ENCODE data around the gene CCKAR.

The CCKAR gene

DNA sequence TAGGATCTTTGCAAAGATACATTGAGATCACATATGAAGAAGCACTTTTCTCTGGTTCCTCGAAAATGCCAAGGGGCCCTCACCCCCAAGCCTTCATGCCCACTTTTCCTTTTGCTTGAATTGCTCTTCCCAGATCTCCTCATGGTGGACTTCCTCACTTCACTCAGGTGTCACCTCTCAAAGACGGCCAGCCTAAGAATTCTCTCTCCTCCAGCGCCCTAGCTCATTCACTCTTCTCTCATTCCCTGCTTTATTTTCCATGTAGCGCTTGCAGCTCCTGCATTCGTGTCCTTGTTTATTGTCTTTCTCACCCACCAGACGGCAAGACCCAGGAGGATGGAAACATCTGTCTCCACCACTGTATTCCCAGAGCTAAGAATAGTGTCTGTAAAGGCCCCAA lies 32.9 kb downstream of the CCKAR start:
- 88% methylated on average over 6 of the region's 6 CpGs for WGBS
- H3K27ac ChIP-seq (ENCODE audit: low read depth, low read length), result no peak overlapping the region
- no peak overlapping the region for H3K9ac ChIP-seq (ENCODE audit: low read depth, low read length)

DNA sequence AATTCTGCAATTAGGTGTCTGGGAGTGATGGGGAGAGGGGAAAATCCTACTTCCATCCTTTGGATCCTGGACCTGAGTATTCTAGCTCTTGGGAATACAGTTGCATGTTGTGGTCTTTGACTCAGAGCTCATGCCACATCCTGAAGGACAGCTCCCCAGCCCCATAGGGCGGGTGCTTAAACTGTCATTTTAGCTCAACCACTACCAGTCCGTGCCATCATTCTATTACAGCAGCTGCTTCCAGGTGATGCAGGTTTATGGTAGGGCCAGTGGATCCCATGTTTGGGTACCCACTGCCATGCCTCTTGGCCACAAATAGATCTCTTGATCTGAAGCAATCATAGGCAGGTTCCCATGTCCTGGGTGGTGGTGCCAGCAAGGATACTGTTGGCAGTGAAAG lies 34.7 kb downstream of the CCKAR start:
- H3K36me3 ChIP-seq (ENCODE audit: insufficient read depth, low read length), result no peaks in the 10 kb centered on the region
- peaks cover 10% of the 10 kb centered on the region for H3K4me1 ChIP-seq (ENCODE audit: insufficient read depth, low read length)
- H3K4me3 ChIP-seq (ENCODE audit: low read length), result no peak overlapping the region
- no peak overlapping the region for H3K9ac ChIP-seq (ENCODE audit: low read depth, low read length)
- WGBS, result 92% methylated on average over 2 of the region's 2 CpGs
- no peak overlapping the region for H3K27ac ChIP-seq (ENCODE audit: low read depth, low read length)
- no peaks in the 10 kb centered on the region for H3K9me3 ChIP-seq (ENCODE audit: insufficient read depth, low read depth, low read length)
- H3K27me3 ChIP-seq (ENCODE audit: insufficient read depth, low read length), result no peaks in the 10 kb centered on the region

More for the DNA sequence above, 32.9 kb downstream of the CCKAR start:
- H3K9me3 ChIP-seq (ENCODE audit: insufficient read depth, low read depth, low read length), result no peaks in the 10 kb centered on the region
- no peak overlapping the region for H3K4me3 ChIP-seq (ENCODE audit: low read length)
- H3K4me1 ChIP-seq (ENCODE audit: insufficient read depth, low read length), result peaks cover 6% of the 10 kb centered on the region
- no peaks in the 10 kb centered on the region for H3K27me3 ChIP-seq (ENCODE audit: insufficient read depth, low read length)
- no peaks in the 10 kb centered on the region for H3K36me3 ChIP-seq (ENCODE audit: insufficient read depth, low read length)

DNA sequence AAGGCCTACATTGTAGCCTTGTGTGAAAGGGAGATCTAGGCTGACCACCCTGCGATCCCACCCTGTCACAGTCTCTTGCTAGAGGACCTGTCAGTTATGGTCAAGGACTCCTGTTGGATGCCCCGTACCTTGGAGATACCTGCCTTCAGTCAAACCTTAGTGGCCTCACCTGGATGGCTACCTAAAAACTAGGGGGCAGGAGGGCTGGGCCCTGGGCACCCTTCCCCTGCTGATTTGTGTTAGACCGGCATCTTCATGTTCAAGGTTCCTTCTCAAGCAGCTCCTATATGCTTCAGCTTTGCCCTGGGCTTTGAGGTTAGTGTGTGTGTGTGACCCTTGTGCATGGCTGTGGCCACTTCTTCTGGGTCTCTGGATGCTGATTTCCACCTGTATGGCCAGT lies 35.3 kb downstream of the CCKAR start:
- Histone ChIP-seq H3K27ac (ENCODE audit: low read depth, low read length) (no peak overlapping the region), H3K9ac (ENCODE audit: low read depth, low read length) (no peak overlapping the region), H3K4me3 (ENCODE audit: low read length) (no peak overlapping the region), H3K36me3 (ENCODE audit: insufficient read depth, low read length) (no peaks in the 10 kb centered on the region), H3K9me3 (ENCODE audit: insufficient read depth, low read depth, low read length) (no peaks in the 10 kb centered on the region), H3K27me3 (ENCODE audit: insufficient read depth, low read length) (no peaks in the 10 kb centered on the region), H3K4me1 (ENCODE audit: insufficient read depth, low read length) (peaks cover 10% of the 10 kb centered on the region)
- 94% methylated on average over 3 of the region's 3 CpGs for WGBS

DNA sequence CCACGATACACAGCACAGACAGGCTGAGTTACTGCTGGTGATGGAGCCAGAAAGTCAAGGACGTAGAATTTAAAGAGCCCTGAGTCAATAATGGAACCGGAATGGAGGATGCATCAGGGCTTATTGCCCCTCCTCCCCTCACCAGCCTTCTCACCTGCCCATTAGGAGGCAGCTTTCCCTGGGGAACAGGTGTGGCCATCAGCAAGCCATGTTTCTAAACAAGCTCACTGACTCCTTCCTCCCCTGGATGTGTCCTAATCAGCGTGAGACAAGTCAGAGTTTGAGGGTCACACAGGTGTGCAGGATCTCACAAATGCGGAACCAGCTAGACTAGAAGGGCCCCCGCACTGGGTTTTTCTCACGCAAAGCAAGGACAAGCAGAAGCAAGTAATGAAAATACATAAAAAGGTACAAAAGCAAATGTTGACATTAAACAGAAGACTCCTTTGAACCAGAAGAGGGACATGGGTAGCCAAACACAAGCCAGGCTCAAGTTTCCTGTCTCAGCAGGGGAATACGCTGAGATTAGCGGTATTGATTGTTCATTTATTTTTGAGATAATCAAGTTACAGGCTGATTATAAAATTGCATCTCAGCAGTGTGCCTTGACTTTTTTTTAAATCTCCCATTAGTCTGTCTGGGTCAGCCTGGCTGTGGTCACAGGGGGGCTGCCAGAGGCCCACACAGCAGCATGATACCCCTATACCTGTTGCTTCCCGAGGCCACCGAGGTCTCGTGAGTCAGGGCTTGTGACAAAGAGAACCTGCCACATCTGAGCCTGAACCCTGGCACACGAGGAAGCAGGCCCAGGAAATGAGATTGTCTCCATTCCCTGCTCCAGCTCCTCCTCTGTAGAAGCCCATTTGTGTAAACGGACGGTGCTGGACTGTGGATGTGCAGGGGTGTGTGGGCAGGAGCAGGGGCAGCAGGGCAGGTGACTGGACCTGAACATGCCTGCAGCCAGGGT lies 37.4 kb downstream of the CCKAR start:
- H3K27me3 ChIP-seq (ENCODE audit: insufficient read depth, low read length), result no peaks in the 10 kb centered on the region
- no peak overlapping the region for H3K4me3 ChIP-seq (ENCODE audit: low read length)
- peaks cover 10% of the 10 kb centered on the region for H3K4me1 ChIP-seq (ENCODE audit: insufficient read depth, low read length)
- H3K27ac ChIP-seq (ENCODE audit: low read depth, low read length), result no peak overlapping the region
- no peak overlapping the region for H3K9ac ChIP-seq (ENCODE audit: low read depth, low read length)
- H3K9me3 ChIP-seq (ENCODE audit: insufficient read depth, low read depth, low read length), result no peaks in the 10 kb centered on the region
- H3K36me3 ChIP-seq (ENCODE audit: insufficient read depth, low read length), result no peaks in the 10 kb centered on the region
- 85% methylated on average over 15 of the region's 15 CpGs for WGBS

DNA sequence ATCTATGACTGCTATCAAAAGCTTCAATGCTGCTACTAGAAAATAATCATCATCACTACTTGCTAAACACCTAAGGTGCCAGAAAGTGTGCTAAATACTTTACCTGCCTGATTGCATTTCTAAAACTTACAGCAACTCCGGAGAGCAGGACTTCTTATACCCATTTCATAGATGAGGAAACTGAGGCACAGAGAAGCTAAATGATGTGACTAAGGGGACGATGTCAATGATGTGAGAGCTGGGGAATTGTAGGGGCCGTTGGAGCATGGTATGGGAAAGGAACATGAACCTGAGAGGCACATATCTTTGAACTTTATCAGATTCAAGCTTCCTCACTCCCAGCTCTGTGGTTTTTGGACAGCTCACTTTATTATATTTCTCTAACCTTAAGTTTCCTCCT lies 38.7 kb downstream of the CCKAR start:
- no peak overlapping the region for H3K4me3 ChIP-seq (ENCODE audit: low read length)
- H3K9ac ChIP-seq (ENCODE audit: low read depth, low read length), result no peak overlapping the region

DNA sequence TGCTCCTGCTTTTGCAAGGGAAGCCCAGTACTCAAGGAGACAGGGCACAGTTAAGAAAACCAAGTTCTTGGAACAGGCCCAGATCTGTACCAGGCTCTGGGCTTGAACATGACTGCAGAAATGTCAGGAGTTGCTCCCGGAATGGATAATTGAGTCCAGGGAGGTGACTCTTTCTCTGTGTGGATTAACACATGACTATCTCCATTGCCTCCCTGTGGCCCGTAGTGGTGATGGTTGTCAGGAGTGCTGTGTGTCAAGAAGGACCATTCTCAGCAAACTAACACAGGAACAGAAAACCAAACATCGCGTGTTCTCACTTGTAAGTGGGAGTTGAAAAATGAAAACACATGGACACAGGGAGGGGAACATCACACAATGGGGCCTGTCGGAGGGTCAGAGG lies 39.9 kb downstream of the CCKAR start:
- no peak overlapping the region for H3K9ac ChIP-seq (ENCODE audit: low read depth, low read length)

More for the DNA sequence above, 38.7 kb downstream of the CCKAR start:
- no peak overlapping the region for H3K27ac ChIP-seq (ENCODE audit: low read depth, low read length)
- H3K36me3 ChIP-seq (ENCODE audit: insufficient read depth, low read length), result no peaks in the 10 kb centered on the region
- H3K27me3 ChIP-seq (ENCODE audit: insufficient read depth, low read length), result no peaks in the 10 kb centered on the region
- WGBS, result 98% methylated on average over 3 of the region's 3 CpGs
- H3K9me3 ChIP-seq (ENCODE audit: insufficient read depth, low read depth, low read length), result no peaks in the 10 kb centered on the region
- peaks cover 10% of the 10 kb centered on the region for H3K4me1 ChIP-seq (ENCODE audit: insufficient read depth, low read length)

DNA sequence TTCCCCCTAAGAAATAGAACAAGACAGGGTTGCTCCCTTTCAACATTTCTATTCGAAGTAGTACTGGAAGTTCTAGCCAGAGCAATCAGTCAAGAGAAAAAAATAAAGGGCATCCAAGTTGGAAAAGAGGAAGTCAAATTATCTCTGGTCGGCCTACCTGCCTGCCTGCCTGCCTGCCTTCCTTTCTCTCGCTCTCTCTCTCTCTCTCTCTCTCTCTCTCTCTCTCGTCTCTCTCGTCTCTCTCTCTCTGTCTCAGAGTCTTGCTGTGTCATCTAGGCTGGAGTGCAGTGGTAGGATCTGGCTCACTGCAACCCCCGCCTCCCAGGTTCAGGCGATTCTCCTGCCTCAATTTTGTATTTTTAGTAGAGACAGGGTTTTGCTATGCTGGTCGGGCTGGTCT lies 42.9 kb downstream of the CCKAR start:
- no peaks in the 10 kb centered on the region for H3K27me3 ChIP-seq (ENCODE audit: insufficient read depth, low read length)
- 0 out of 2 replicates have a peak, but pooled peaks cover 2% of the 10 kb centered on the region for H3K36me3 ChIP-seq (ENCODE audit: insufficient read depth, low read length)
- 73% methylated on average over 4 of the region's 8 CpGs for WGBS
- H3K9ac ChIP-seq (ENCODE audit: low read depth, low read length), result no peak overlapping the region
- peaks cover 4% of the 10 kb centered on the region; the same call in 1 of the 2 replicates for H3K4me1 ChIP-seq (ENCODE audit: insufficient read depth, low read length)
- peaks cover 15% of the 10 kb centered on the region; the same call in 1 of the 2 replicates for H3K9me3 ChIP-seq (ENCODE audit: insufficient read depth, low read depth, low read length)
- no peak overlapping the region for H3K27ac ChIP-seq (ENCODE audit: low read depth, low read length)
- no peak overlapping the region for H3K4me3 ChIP-seq (ENCODE audit: low read length)

More for the DNA sequence above, 39.9 kb downstream of the CCKAR start:
- Histone ChIP-seq H3K27ac (ENCODE audit: low read depth, low read length) (no peak overlapping the region), H3K9me3 (ENCODE audit: insufficient read depth, low read depth, low read length) (no peaks in the 10 kb centered on the region), H3K36me3 (ENCODE audit: insufficient read depth, low read length) (no peaks in the 10 kb centered on the region), H3K4me1 (ENCODE audit: insufficient read depth, low read length) (peaks cover 10% of the 10 kb centered on the region), H3K27me3 (ENCODE audit: insufficient read depth, low read length) (no peaks in the 10 kb centered on the region), H3K4me3 (ENCODE audit: low read length) (no peak overlapping the region)
- WGBS, result 90% methylated on average over 5 of the region's 5 CpGs

DNA sequence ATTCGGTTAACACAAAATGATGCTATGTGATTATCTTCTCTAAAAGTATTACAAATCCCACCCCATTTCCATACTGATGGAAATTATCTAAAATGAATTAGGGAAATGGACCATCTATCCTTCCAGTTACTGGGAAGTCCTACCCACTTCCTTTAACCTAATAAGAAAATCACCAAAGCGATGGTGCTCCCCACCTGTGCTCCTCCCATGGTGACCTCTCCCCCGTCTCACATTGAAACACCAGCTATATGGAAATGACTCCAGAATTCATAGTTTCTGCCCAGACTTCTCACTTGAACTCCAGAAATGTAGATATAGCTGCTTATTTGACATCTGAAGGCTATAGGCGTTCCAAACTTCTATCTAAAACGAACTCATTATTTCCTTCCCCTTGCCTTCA lies 48.5 kb downstream of the CCKAR start:
- H3K9ac ChIP-seq (ENCODE audit: low read depth, low read length), result no peak overlapping the region

DNA sequence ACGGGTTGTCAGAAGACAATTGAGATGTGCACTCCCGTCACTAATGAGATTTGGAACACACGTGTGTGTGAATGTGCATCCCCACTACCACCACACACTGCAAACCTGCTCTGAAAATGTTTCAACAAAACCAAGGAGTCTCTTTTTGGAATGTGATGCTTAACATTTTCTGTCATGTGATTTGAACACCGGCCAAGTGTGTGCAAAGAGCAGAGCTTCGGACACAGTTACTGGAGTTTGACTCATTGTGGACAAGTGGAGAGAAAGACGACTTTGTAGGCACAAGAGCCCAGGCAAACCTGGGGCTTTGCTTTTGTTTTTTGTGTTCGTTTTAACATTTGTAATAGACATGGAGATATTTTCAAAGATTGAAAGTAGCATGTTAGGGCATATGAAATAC lies 49.2 kb downstream of the CCKAR start:
- H3K4me3 ChIP-seq (ENCODE audit: low read length), result no peak overlapping the region
- 95% methylated on average over 7 of the region's 7 CpGs for WGBS
- no peak overlapping the region for H3K9ac ChIP-seq (ENCODE audit: low read depth, low read length)
- no peaks in the 10 kb centered on the region for H3K4me1 ChIP-seq (ENCODE audit: insufficient read depth, low read length)
- H3K9me3 ChIP-seq (ENCODE audit: insufficient read depth, low read depth, low read length), result peaks cover 15% of the 10 kb centered on the region; the same call in 1 of the 2 replicates
- H3K27me3 ChIP-seq (ENCODE audit: insufficient read depth, low read length), result no peaks in the 10 kb centered on the region
- H3K27ac ChIP-seq (ENCODE audit: low read depth, low read length), result no peak overlapping the region
- peaks cover 25% of the 10 kb centered on the region for H3K36me3 ChIP-seq (ENCODE audit: insufficient read depth, low read length)

More for the DNA sequence above, 48.5 kb downstream of the CCKAR start:
- no peaks in the 10 kb centered on the region for H3K4me1 ChIP-seq (ENCODE audit: insufficient read depth, low read length)
- H3K4me3 ChIP-seq (ENCODE audit: low read length), result no peak overlapping the region
- H3K27me3 ChIP-seq (ENCODE audit: insufficient read depth, low read length), result no peaks in the 10 kb centered on the region
- WGBS, result 95% methylated on average over 5 of the region's 5 CpGs
- H3K9me3 ChIP-seq (ENCODE audit: insufficient read depth, low read depth, low read length), result peaks cover 15% of the 10 kb centered on the region; the same call in 1 of the 2 replicates
- H3K27ac ChIP-seq (ENCODE audit: low read depth, low read length), result no peak overlapping the region
- H3K36me3 ChIP-seq (ENCODE audit: insufficient read depth, low read length), result peaks cover 18% of the 10 kb centered on the region; the same call in 1 of the 2 replicates

DNA sequence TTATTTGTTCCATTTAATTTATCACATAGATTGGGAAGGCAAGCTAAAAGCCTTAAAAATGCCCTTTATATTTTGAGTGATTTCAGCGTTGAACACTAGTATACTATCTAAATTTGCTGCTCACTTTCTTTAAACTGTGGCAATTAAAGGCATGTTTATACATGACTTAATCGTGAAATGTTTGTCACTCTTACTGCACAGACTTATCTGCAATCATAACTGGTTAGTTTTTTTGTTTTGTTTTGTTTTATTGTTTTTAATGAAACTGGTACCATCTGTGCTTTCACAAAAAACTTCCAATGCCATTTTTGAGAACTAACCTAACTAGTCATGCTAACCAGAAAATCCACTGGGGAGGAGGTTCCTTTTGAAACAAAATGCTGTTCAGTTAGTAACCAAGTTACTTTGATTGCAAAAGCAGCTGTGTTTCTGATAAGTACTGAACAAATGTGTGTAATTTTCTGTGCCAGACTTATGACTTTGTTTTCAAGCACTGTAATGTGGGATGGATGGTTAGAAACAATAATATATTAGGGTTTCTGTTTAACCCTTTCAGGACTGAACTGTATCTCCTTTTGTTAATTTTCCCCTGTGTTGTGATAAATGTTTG lies 56.1 kb downstream of the CCKAR start:
- no peaks in the 10 kb centered on the region for H3K9me3 ChIP-seq (ENCODE audit: insufficient read depth, low read depth, low read length)
- no peaks in the 10 kb centered on the region for H3K27me3 ChIP-seq (ENCODE audit: insufficient read depth, low read length)
- 100% methylated on average over 2 of the region's 2 CpGs for WGBS
- H3K4me1 ChIP-seq (ENCODE audit: insufficient read depth, low read length), result no peaks in the 10 kb centered on the region
- peaks cover 92% of the 10 kb centered on the region for H3K36me3 ChIP-seq (ENCODE audit: insufficient read depth, low read length)
- no peak overlapping the region for H3K4me3 ChIP-seq (ENCODE audit: low read length)
- H3K9ac ChIP-seq (ENCODE audit: low read depth, low read length), result no peak overlapping the region
- no peak overlapping the region for H3K27ac ChIP-seq (ENCODE audit: low read depth, low read length)

DNA sequence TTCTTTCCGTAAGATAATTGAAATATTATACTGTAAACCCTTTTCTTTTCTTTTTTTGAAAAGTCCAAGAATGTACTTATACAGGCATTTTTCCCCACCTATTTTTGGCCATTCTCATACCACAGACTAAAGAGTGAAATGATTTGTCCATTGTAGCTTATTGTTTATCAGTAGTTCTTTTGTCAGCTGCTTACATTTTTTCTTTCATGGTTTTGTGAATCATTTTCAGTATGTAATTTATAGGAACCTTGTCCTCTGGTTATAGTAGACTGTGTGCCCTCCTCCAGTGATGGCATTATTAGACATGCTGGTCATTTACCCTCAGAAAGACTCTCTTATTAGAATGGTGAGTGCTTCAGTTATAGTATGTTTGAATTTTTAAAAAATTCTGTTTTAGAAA lies 56.7 kb downstream of the CCKAR start:
- no peak overlapping the region for H3K9ac ChIP-seq (ENCODE audit: low read depth, low read length)
- no CpG with 5 or more reads among the region's 1 CpG for WGBS
- H3K36me3 ChIP-seq (ENCODE audit: insufficient read depth, low read length), result peaks cover 98% of the 10 kb centered on the region

More for the DNA sequence above, 56.7 kb downstream of the CCKAR start:
- no peaks in the 10 kb centered on the region for H3K9me3 ChIP-seq (ENCODE audit: insufficient read depth, low read depth, low read length)
- no peak overlapping the region for H3K4me3 ChIP-seq (ENCODE audit: low read length)
- H3K4me1 ChIP-seq (ENCODE audit: insufficient read depth, low read length), result no peaks in the 10 kb centered on the region
- H3K27me3 ChIP-seq (ENCODE audit: insufficient read depth, low read length), result no peaks in the 10 kb centered on the region
- H3K27ac ChIP-seq (ENCODE audit: low read depth, low read length), result no peak overlapping the region

Measured in HUES64 (cell line).